Right cardiac atrium (tissue), 5 donors: ENCODE results near the gene LRMDA. TPM values are rescaled to one million over a fixed set of nuclear protein-coding genes. Genes with fewer than 3 reads are reported as not detected.
A peak's percentile ranks its signal among the peaks of the same experiment; 100 is the strongest.

Experiments
- ATAC-seq, 2 donors: fragments of 200-7000 bp; cut with Tn5 transposase; one replicate each; pipeline versions ENCODE4 v1.8.0 to v1.9.1; 2020; ENCODE audit warnings: moderate library complexity in 2 of 2, mild to moderate bottlenecking in 1 of 2
- DNase-seq, 3 donors: peaks; one replicate each; pipeline ENCODE4 v3.0.0-alpha.2; 2020
- H3K27ac ChIP-seq: one replicate; pipeline ENCODE4 v1.5.1; 2013; ENCODE audit warnings: mild to moderate bottlenecking, low read length, control low read depth, moderate library complexity
- H3K27me3 ChIP-seq: one replicate; pipeline ENCODE4 v1.6.1; 2013; ENCODE audit not compliant: control insufficient read depth, insufficient read depth
- H3K4me1 ChIP-seq: one replicate; pipeline ENCODE4 v1.6.1; 2013; ENCODE audit warnings: low read length; ENCODE audit not compliant: control insufficient read depth, insufficient read depth
- H3K4me3 ChIP-seq: one replicate; pipeline ENCODE4 v1.5.1; 2013; ENCODE audit warnings: low read length, control low read depth
- H3K9me3 ChIP-seq: one replicate; pipeline ENCODE4 v1.6.1; 2013; ENCODE audit warnings: low read length; ENCODE audit not compliant: control insufficient read depth
- WGBS: extraction: QIAGEN DNeasy Blood & Tissue Kit; methylation state at CpG from one replicate; pipeline ENCODE4 v1.1.7; 2013; 5-methylcytosine and 5-hydroxymethylcytosine counted together
- intact Hi-C, 4 donors: fragments of 100-400 bp; cut with DNase I; formaldehyde crosslinking; loops; one replicate each; pipeline versions ENCODE4 v1.11.0 to v1.14.0; 2022 to 2023
- long read RNA-seq, 4 donors: library from polyadenylated mRNA; unstranded; transcript quantifications; one replicate each; pipeline ENCODE4 v2.0.0, GENCODE V29; 2020 to 2021
- polyA plus RNA-seq: library from polyadenylated mRNA; stranded (reverse); fragments of 200-250 nt; gene quantifications from one replicate; pipeline ENCODE4 v1.2.3, GENCODE V29; 2013
- total RNA-seq, 4 donors: library from RNA; stranded (reverse); fragmentation: NEBNext Ultra II Directional; extraction: Animal tissue kit (Norgen Biotek cat#: 25700); gene quantifications; one replicate each; pipeline ENCODE4 v1.2.1, GENCODE V29; 2021
- donor health status: healthy with polysubstance abuse.
- donor health status: DM: no; HTN: yes; CAD: no.
- donor health status: DM: no; HTN: no; CAD: no.
- donor health status: DM: no; HTN: yes; CAD: no; lungs with severe emphysema.
- donor health status: DM: yes; HTN: yes; CAD: no.

Gene LRMDA
- 10 to 100 TPM; 42.7 to 97.9 (median 55.1) TPM for total RNA-seq
- 48.8 TPM for polyA plus RNA-seq
- long read RNA-seq, donor 1, partial matches to known transcripts, result 15 of 19 reads
- long read RNA-seq, donor 1, other reads (novel, unspliced or antisense), result 4 of 19 reads
- long read RNA-seq, donor 2, partial matches to known transcripts, result 3 of 11 reads
- long read RNA-seq, donor 2, other reads (novel, unspliced or antisense), result 8 of 11 reads
- long read RNA-seq, donor 3, partial matches to known transcripts, result 27 of 33 reads
- long read RNA-seq, donor 3, other reads (novel, unspliced or antisense), result 6 of 33 reads
- long read RNA-seq, donor 4, partial matches to known transcripts, result 11 of 19 reads
- long read RNA-seq, donor 4, other reads (novel, unspliced or antisense), result 8 of 19 reads

DNA sequence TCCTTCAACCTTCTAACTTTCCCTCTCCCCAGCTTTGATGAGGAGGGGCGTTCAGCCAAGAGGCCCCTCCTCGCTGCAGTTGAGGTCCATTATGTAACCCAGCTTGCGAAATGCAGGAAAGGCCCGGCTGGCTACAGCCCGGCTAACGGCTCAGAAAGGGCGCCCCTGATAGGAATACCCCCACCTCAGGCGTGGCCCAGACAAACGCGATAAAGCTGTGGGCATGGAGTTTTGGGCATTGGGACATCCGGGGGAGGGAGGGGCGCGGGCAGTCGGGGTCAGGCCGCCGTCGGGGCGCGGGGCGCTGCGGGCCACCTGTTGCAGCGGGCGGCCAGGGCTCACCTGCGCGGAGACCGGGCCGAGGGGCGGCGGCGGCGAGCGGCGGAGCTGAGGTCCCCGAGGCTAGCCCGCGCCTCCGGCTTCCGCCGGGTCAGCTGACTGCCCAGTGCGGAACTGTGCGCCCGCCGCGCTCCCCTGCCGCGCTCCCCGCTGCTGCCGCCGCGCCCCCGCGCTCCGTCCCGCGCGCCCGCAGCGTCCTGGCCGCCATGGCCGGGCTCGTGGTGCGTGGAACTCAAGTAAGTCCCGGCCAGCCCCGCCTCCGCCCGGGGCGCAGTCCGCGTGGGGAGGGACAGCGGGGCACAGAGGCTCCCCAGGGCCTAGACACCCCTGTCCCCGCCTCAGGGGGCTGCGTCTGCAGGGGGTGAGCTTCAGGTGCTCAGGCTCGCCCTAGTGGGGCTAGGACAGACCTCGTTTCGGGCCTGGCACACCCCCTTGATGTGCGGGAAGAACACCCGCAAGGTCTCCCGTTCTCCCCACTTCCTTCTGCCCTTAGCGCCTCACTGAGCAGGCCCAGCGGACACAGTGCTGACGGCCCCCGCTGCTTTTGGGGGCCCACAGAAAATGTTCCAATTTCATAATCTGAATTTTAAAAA, at the start of gene LRMDA:
TSS of gene LRMDA (plus strand) at position 445 of the 932 bp plus-strand sequence.
- peaks cover 3% of the 10 kb centered on the region for H3K4me1 ChIP-seq
- intact Hi-C loops, result no loop called here

DNA sequence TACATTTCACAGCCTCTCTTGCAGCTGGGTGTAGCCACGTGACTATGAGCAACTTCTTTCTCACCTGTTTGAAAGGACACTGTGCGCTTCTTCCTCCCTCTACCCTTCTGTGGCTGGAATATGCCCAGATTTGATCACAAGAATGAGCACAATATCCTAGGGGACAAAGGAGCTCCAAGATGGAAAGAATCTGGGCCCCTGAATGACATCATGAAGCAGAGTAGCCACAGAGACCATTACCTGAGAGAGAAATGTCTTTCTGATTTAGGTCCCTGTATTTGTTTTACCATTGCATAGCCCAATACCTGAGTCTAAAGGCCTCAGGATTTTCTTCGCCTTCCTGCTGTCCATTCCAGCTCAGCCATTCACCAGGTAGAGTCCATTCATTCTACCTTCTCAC, 45.3 kb upstream of the LRMDA start:
- no peak overlapping the region for H3K4me3 ChIP-seq
- DNase-seq (no peak), ATAC-seq (no peak)
- no peak overlapping the region for H3K27ac ChIP-seq
- 95% methylated on average over 3 of the region's 3 CpGs for WGBS
- H3K27me3 ChIP-seq, result no peaks in the 10 kb centered on the region
- peaks cover 3% of the 10 kb centered on the region for H3K9me3 ChIP-seq
- intact Hi-C loops, result no loop called here
- no peaks in the 10 kb centered on the region for H3K4me1 ChIP-seq

More for the DNA sequence above, at the start of gene LRMDA:
- Histone ChIP-seq H3K27ac (peak within 1 kb of the TSS; percentile 61), H3K27me3 (no peaks in the 10 kb centered on the region), H3K9me3 (no peaks in the 10 kb centered on the region), H3K4me3 (peak within 1 kb of the TSS; percentile 77)
- peak; percentile 62 to 69 for ATAC-seq
- peak; percentile 57 to 85 (median 84) for DNase-seq
- 6% methylated on average over 82 of the region's 82 CpGs for WGBS

DNA sequence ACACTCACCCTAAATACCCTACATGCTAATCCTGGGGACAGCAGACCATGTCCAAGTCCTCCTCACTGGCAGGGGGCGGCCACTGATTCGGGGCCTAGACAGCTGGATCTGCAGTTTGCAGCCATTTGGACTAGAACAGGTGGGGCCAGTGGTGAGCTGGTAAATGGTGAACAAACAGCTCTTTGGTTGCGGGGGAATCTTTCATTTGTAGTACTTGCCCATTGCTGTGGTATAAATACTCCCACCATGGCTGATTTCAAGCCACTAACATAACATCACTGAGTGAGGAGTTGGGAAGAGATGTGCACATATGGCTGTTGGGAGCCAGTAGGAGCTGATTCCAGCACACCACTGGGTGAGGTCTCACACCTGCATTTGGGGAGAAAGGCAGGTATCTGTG, 43.3 kb upstream of the LRMDA start:
- Histone ChIP-seq H3K27me3 (no peaks in the 10 kb centered on the region), H3K27ac (no peak overlapping the region), H3K4me3 (no peak overlapping the region), H3K9me3 (peaks cover 3% of the 10 kb centered on the region), H3K4me1 (no peaks in the 10 kb centered on the region)
- DNase-seq (no peak), ATAC-seq (no peak)
- 97% methylated on average over 3 of the region's 3 CpGs for WGBS
- intact Hi-C loops, result no loop called here

DNA sequence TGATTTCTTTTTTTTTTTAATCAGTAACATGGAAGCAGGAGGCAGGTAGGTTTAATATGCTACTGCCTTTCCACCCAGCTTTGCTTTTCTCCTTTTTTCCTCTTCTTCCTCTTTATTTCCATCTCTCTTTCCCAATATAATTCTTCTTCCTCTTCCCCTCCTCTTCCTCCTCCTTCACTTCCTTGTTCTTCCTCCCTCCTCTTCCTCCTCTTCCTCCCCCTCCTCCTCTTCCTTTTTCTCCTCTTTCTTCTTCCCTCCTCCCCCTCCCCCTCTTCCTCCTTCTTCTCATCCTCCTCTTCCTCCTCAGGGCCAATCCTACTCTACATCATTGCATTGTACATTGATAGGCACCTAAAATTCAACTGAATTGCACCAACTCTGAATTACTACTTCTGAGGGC, 41.2 kb upstream of the LRMDA start:
- H3K27me3 ChIP-seq, result no peaks in the 10 kb centered on the region
- no peak overlapping the region for H3K4me3 ChIP-seq
- no peak overlapping the region for H3K27ac ChIP-seq
- intact Hi-C loops, result loop anchor here (5.0 to 10.0 kb wide), 5 partner anchors 98 to 1155 kb away; no protein-coding TSS in a partner anchor
- DNase-seq (no peak), ATAC-seq (no peak)
- peaks cover 3% of the 10 kb centered on the region for H3K9me3 ChIP-seq
- H3K4me1 ChIP-seq, result no peaks in the 10 kb centered on the region

DNA sequence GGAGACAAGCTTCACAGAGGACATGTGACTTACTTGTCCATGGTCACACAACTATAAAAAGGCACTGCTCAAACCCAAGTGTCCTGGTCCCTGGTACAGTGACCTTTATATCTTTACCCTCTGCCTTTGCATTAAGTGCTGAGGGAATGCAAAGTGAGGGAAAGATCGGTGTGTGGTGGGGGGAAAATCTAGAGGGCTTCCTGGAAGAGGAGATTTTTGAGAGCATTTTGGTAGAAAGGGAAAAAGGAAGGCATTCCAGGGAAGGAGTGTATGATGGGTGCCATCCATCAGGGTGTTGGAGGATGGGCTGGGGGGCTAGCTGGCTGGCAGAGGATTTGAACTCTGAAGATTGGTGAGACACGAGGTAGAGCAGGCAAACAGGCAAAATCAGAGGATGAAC, 39.2 kb upstream of the LRMDA start:
- Histone ChIP-seq H3K4me3 (no peak overlapping the region), H3K27me3 (no peaks in the 10 kb centered on the region), H3K27ac (no peak overlapping the region), H3K9me3 (no peaks in the 10 kb centered on the region), H3K4me1 (no peaks in the 10 kb centered on the region)
- ATAC-seq (no peak), DNase-seq (no peak)
- intact Hi-C loops, result loop anchor here (5.0 to 10.0 kb wide), 5 partner anchors 100 to 1153 kb away; no protein-coding TSS in a partner anchor
- WGBS, result 92% methylated on average over 2 of the region's 2 CpGs

DNA sequence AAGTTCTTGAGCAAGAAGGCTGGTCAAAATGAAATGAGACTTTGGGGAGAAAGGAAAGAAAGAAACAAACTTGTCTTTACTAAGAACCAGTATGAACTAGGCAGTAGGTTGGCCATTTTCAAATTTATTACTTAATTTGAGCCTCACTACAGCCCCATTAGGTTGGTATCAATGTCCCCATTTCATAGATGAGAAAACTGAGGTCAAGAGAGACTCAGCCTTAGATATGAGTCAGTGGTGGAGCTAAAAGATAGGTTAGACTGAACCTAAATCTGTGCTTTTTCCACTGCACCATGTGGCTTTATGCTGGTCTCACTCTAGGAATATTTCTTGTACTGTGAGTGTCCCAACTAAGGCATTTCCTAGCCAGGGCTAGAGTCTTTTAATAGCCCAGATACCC, 38.7 kb upstream of the LRMDA start:
- intact Hi-C loops, result loop anchor here (5.0 to 10.0 kb wide), 5 partner anchors 100 to 1152 kb away; no protein-coding TSS in a partner anchor
- no peaks in the 10 kb centered on the region for H3K9me3 ChIP-seq
- H3K4me1 ChIP-seq, result no peaks in the 10 kb centered on the region
- no peak overlapping the region for H3K4me3 ChIP-seq
- no peaks in the 10 kb centered on the region for H3K27me3 ChIP-seq
- no peak for ATAC-seq
- H3K27ac ChIP-seq, result no peak overlapping the region
- no peak for DNase-seq

DNA sequence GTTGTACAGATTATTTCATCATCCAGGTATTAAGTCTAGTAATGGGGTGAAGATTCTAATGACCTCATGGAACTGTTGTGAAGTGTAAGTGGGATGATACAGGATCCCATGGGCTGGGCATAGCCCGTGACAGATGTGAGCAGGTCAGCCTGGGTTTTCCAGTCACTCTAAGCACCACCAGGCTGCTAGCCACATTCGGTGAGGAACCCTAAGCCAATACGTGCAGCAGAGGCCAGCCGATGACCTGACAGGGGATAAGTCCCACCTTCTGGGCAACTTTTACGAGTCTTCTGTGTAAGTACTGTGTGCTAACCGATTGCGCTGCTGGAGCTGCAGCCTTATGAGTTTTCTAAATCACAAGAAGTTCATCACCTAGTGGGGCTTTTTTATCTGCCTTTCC, 37.2 kb upstream of the LRMDA start:
- no peaks in the 10 kb centered on the region for H3K9me3 ChIP-seq
- no peak overlapping the region for H3K27ac ChIP-seq
- DNase-seq (no peak), ATAC-seq (no peak)
- no peaks in the 10 kb centered on the region for H3K27me3 ChIP-seq
- no peaks in the 10 kb centered on the region for H3K4me1 ChIP-seq
- H3K4me3 ChIP-seq, result no peak overlapping the region
- intact Hi-C loops, result loop anchor here (5.0 to 10.0 kb wide), 5 partner anchors 102 to 1151 kb away; no protein-coding TSS in a partner anchor
- 91% methylated on average over 7 of the region's 7 CpGs for WGBS

DNA sequence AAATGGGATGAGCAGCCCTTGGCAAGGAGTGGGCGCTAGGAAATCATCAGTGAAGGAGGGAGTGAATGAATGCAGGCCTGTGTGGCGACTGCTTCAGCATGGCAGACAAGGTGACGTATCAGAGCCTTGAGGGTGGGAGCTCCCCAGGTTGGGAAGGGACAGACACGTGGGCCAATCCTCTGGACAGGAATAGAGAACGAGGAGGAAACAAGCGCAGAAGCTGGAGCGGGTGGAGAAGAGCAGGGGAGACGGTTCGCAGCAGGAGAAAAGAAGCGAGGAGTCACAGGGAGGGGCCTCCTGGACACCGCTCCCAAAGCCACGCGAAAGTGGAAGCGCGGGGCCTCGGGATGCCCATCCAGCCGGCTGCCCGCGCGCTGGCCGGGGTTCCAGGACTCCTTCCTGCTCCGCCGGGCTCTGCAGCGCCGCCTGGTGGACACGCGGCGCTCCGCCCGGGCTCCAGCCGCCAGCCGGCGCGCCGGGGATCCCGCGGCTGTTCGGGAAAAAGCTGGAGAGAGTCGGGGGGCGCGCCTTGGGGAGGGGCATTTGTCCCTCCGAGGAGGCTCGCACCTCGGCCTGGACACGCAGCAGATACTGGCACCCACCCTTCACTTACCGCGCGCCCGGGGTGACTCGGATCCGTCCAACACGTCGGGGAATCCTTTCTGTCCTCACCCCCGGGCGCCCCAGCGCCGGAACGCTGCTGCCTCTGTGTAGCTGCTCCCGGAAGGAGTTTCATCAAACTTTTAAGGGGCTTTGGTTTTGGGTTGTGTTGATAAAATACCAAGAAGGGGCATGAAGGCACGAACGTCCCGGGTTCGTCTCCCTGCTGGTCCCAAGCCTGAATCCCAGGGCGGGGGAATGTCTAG, 36.1 kb upstream of the LRMDA start:
- 15% methylated on average over 64 of the region's 64 CpGs for WGBS

DNA sequence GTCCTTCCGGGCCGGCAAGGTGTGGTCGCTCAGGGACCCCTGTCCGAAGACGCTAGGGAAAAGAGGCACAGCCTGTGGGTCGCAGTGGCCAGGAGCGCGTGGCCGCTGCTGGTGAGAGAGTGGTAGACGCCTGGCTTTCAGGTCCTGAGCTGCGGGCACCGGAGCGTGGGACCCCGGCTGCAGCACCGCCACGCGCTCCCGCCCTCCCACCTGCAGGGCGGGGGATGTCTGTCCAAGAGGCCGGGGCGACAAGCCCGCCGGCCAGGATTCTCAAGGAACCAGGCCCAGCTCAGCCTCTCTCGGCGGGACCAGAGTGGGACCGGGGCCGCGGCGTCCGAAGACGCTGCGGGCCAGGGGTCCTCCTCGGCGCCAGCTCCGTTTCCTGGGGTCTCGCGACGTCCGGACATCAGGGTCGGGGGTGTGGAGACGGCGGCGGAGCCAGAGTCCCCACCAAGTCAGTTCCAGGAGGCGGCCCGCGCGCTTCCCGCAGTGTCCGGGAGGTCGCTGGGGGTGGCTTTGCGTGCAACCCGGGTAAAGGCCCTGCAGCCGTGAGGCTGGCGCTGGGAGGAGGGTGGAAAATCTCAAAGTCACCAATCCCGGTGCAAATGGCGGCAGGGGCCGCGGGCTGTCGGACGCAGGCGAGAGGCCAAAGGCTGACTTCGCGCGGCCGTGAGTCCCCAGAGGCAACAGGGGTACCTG, 35.3 kb upstream of the LRMDA start:
- no peaks in the 10 kb centered on the region for H3K27me3 ChIP-seq
- H3K4me3 ChIP-seq, result peak overlapping the region; percentile 56
- intact Hi-C loops, result loop anchor here (5.0 to 10.0 kb wide), 6 partner anchors 509 to 1149 kb away; no protein-coding TSS in a partner anchor
- DNase-seq (peak; percentile 42 to 74 (median 67)), ATAC-seq (peak in 1 of 2 donors; percentile 22)
- peak overlapping the region; percentile 73 for H3K27ac ChIP-seq
- no peaks in the 10 kb centered on the region for H3K9me3 ChIP-seq
- H3K4me1 ChIP-seq, result no peaks in the 10 kb centered on the region
- WGBS, result 26% methylated on average over 65 of the region's 65 CpGs

More for the DNA sequence above, 36.1 kb upstream of the LRMDA start:
- peak; percentile 74 to 87 (median 87) for DNase-seq
- H3K4me3 ChIP-seq, result peak overlapping the region; percentile 56
- H3K4me1 ChIP-seq, result no peaks in the 10 kb centered on the region
- H3K27me3 ChIP-seq, result no peaks in the 10 kb centered on the region
- peak overlapping the region; percentile 73 for H3K27ac ChIP-seq
- peak; percentile 34 to 55 for ATAC-seq
- no peaks in the 10 kb centered on the region for H3K9me3 ChIP-seq
- intact Hi-C loops, result loop anchor here (5.0 to 10.0 kb wide), 6 partner anchors 510 to 1150 kb away; no protein-coding TSS in a partner anchor
